Sigmoid colon (tissue), 4 donors: ENCODE data around the gene INAVA.

Source experiments
- EP300 ChIP-seq, 4 donors: sonication (generic); formaldehyde crosslinking; IDR thresholded peaks; one replicate each; pipeline ENCODE4 v1.6.1; 2017; ENCODE audit warnings: antibody characterized with exemption in 4 of 4
- POLR2A ChIP-seq, 2 donors: fragments of 450-650 bp; IDR thresholded peaks; one replicate each; pipeline ENCODE4 v1.6.1; 2016; ENCODE audit warnings: antibody characterized with exemption in 2 of 2, mild to moderate bottlenecking in 2 of 2, moderate library complexity in 2 of 2
- POLR2AphosphoS5 ChIP-seq, 4 donors: sonication (generic); formaldehyde crosslinking; IDR thresholded peaks; one replicate each; pipeline ENCODE4 v1.6.1; 2017; ENCODE audit warnings: antibody characterized with exemption in 4 of 4
- TF ChIP-seq, protein P1 (sequence below), 4 experiments: fragments of 450-650 bp in 3 of 4; fragments of 200-600 bp in 1 of 4; IDR thresholded peaks; one replicate each; pipeline ENCODE4 v1.5.1; 2016 to 2019; ENCODE audit warnings: antibody characterized with exemption in 4 of 4, mild to moderate bottlenecking in 3 of 4, moderate library complexity in 2 of 4

DNA sequence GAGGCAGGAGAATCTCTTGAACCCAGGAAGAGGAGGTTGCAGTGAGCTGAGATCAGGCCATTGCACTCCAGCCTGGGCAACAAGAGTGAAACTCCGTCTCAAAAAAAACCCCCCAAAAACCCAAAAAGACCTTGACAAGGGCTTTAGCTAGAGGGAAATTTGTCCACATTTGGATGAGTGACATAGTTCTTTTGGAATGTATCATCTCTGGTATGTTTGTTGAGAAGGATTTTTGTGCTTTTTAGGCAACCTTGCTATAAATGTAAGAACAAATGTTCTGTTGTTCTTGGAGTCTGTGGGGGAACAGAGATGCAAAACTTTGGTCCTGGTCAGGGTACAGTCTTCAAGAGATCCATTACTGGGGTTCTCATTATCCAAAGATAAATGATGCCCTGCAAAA is 28.9 kb downstream of the INAVA start:
- TF ChIP-seq, protein P1, sequence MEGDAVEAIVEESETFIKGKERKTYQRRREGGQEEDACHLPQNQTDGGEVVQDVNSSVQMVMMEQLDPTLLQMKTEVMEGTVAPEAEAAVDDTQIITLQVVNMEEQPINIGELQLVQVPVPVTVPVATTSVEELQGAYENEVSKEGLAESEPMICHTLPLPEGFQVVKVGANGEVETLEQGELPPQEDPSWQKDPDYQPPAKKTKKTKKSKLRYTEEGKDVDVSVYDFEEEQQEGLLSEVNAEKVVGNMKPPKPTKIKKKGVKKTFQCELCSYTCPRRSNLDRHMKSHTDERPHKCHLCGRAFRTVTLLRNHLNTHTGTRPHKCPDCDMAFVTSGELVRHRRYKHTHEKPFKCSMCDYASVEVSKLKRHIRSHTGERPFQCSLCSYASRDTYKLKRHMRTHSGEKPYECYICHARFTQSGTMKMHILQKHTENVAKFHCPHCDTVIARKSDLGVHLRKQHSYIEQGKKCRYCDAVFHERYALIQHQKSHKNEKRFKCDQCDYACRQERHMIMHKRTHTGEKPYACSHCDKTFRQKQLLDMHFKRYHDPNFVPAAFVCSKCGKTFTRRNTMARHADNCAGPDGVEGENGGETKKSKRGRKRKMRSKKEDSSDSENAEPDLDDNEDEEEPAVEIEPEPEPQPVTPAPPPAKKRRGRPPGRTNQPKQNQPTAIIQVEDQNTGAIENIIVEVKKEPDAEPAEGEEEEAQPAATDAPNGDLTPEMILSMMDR (IDR thresholded peaks at IDR 0.05), result no peak
- no peak for TF ChIP-seq POLR2A (IDR thresholded peaks at IDR 0.05)
- no peak for TF ChIP-seq EP300 (IDR thresholded peaks at IDR 0.05)
- TF ChIP-seq POLR2AphosphoS5 (IDR thresholded peaks at IDR 0.05), result no peak
